ENCODE data around the gene ABCG4.
"Not testable (repeated sequence)": the region's sequence is repeated elsewhere in the genome, so short reads cannot be mapped to it uniquely, and the experiment has no call there.

ABCG4 gene

DNA sequence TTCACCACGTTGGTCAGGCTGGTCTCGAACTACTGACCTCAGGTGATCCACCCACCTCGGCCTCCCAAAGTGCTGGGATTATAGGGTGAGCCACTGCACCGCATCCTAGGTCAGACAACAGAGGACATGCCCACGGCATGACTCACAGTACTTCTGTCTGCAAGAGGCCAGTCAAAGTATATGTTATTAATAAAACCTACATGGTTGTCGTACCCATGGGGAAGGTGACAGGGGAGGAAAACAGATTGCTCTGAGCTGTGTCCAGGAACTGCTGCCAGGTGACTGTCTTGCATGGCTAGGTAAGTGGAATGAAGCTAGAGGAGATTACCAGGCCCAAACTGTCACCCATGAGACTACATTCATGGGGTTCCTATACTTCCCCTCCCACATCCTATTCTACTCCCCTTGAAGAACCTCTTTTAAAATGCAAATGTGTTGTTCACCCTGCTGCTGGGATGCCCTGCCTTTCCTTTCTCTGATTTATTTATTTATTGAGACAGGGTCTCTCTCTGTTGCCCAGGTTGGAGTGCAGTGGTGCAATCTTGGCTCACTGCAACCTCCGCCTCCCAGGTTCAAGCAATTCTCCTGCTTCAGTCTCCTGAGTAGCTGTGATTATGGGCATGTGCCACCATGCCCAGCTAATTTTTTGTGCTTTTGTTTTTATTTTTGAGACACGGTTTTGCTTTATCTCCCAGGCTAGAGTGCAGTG, 17.7 kb downstream of the ABCG4 start:
- H3K4me1 Mint-ChIP-seq = peaks cover 11% of the 10 kb centered on the region
- DNase-seq (ENCODE audit: low spot score in 2 of 2) = no peak

GRCh38 chr11:119167077-119167458, 18.2 kb downstream of the ABCG4 start:
- H3K9me3 Mint-ChIP-seq; H3K36me3 Mint-ChIP-seq (ENCODE audit: insufficient read depth); ATAC-seq (replicated peaks; ENCODE audit: extremely low read depth, poor library complexity, severe bottlenecking); H3K4me3 Mint-ChIP-seq; H3K27me3 Mint-ChIP-seq; DNase-seq (ENCODE audit: low spot score in 2 of 2); H3K27ac Mint-ChIP-seq (ENCODE audit: low read depth): not testable (repeated sequence)
- H3K4me1 Mint-ChIP-seq = peaks cover 11% of the 10 kb centered on the region

More for the DNA sequence above, 17.7 kb downstream of the ABCG4 start:
- no peaks in the 10 kb centered on the region for H3K36me3 Mint-ChIP-seq (ENCODE audit: insufficient read depth)
- H3K9me3 Mint-ChIP-seq = no peaks in the 10 kb centered on the region
- ATAC-seq (replicated peaks; ENCODE audit: extremely low read depth, poor library complexity, severe bottlenecking) = no peak
- no peaks in the 10 kb centered on the region for H3K27me3 Mint-ChIP-seq
- H3K4me3 Mint-ChIP-seq = no peak overlapping the region
- no peak overlapping the region for H3K27ac Mint-ChIP-seq (ENCODE audit: low read depth)

- peak overlapping the region; percentile 80 for H3K27ac Mint-ChIP-seq (ENCODE audit: low read depth)
- ATAC-seq (replicated peaks; ENCODE audit: extremely low read depth, poor library complexity, severe bottlenecking) (no peak), DNase-seq (ENCODE audit: low spot score in 2 of 2) (no peak)
- peaks cover 2% of the 10 kb centered on the region for H3K36me3 Mint-ChIP-seq (ENCODE audit: insufficient read depth)
- peaks cover 11% of the 10 kb centered on the region for H3K4me1 Mint-ChIP-seq
- H3K27me3 Mint-ChIP-seq = no peaks in the 10 kb centered on the region
- no peaks in the 10 kb centered on the region for H3K9me3 Mint-ChIP-seq
- H3K4me3 Mint-ChIP-seq = peak overlapping the region; percentile 87
Measured at GRCh38 chr11:119167933-119168332, 19.1 kb downstream of the ABCG4 start.

DNA sequence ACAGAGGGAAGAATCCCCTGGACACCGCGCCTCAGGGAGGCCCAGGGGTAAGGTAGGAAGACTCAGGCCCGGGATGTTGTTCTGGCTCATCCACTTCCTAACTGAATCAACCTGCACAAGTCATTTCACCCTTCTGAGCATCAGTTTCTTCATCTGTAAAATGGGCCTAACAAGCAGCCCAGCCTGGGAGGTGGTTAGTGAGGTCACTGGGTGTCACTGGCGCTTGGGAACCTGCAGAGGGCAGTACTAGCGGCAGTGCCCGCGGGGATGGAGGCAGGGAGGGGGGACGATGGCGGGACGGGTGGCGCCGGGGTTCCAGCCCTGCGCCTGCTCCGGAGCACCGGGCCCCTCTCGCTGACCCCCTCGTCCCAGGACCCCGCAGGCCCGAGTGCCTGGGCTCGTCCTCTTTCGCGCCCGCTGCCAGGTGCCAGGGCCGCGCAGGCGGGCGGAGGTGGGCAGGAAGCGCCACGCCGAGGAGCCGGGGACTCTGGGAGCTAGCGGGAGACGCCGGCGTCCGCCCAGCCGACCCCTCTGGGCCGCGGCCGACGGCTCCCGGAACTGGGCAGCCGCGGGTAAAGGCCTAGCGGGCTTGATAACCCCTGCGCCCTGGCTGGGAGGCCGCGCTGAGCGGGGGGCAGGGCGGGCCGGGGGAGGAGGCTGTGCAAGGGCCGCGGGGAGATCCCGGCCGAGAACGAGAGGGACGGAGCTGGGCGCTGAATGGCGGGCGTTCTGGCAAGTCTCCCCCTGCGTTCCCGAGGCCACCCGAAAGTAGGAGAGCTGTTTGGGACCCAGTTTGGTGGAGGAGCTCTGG, 19.8 kb downstream of the ABCG4 start, which contains the start of gene NLRX1:
Gene NLRX1, plus strand, starts transcription at position 255 of the 811 bp plus-strand sequence. CDS start 2,679 bp downstream, outside the sequence.
- Mint-ChIP-seq H3K4me1 (peaks cover 11% of the 10 kb centered on the region), H3K9me3 (no peaks in the 10 kb centered on the region), H3K27me3 (no peaks in the 10 kb centered on the region), H3K27ac (ENCODE audit: low read depth) (peak within 1 kb of the TSS; percentile 80), H3K4me3 (peak within 1 kb of the TSS; percentile 87), H3K36me3 (ENCODE audit: insufficient read depth) (peaks cover 2% of the 10 kb centered on the region)
- ATAC-seq (replicated peaks; ENCODE audit: extremely low read depth, poor library complexity, severe bottlenecking) (peak; percentile 97), DNase-seq (ENCODE audit: low spot score in 2 of 2) (peak; percentile 71)

DNA sequence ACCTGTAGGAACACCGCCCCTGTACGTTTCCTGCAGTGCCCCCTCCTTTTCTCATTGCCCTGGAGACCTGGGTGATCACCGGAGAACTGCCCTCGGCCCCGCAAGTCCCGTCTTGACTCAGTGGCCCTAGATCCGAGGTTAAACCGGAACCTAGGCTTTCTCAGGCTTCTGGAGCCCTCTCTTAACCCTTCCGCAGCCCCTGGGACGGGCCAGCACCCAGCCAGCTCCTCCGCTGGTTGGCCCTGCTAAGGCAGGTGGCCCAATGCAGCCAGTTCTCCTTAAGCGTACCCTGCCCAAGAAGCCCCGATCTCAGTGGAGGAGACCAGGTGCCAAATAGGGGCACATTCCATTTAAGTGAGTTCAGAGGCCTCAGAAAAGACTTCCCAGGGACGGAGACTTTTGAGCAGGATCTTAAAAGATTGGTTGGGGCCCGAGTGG, 20.4 kb downstream of the ABCG4 start:
- ATAC-seq (replicated peaks; ENCODE audit: extremely low read depth, poor library complexity, severe bottlenecking) (peak; percentile 21), DNase-seq (ENCODE audit: low spot score in 2 of 2) (no peak)
- H3K4me3 Mint-ChIP-seq = peak overlapping the region; percentile 87
- no peaks in the 10 kb centered on the region for H3K27me3 Mint-ChIP-seq
- peaks cover 11% of the 10 kb centered on the region for H3K4me1 Mint-ChIP-seq
- no peaks in the 10 kb centered on the region for H3K9me3 Mint-ChIP-seq
- peak overlapping the region; percentile 10 for H3K27ac Mint-ChIP-seq (ENCODE audit: low read depth)
- H3K36me3 Mint-ChIP-seq (ENCODE audit: insufficient read depth) = peaks cover 2% of the 10 kb centered on the region

DNA sequence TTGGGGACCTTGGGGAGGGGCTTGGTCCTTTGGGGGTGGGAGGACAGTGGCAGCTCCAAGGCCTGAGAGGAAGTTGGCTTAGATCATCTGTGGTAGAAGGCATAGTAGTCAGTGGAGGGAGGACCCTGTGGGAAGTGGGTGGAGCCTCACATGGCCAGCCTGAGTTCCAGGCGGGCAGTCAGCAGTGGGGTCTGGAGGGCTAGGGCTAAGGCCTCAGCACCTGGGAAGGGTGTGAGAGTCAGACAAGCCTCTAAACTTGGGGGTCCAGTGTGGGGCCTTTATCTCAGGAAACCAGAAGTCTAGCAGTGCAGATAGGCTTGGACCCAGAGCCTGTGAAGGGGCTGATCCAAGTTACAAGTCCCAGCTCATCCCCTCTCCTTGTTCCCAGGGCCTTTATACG, 23.7 kb downstream of the ABCG4 start:
- ATAC-seq (replicated peaks; ENCODE audit: extremely low read depth, poor library complexity, severe bottlenecking) = no peak
- no peaks in the 10 kb centered on the region for H3K27me3 Mint-ChIP-seq
- peaks cover 4% of the 10 kb centered on the region for H3K36me3 Mint-ChIP-seq (ENCODE audit: insufficient read depth)
- H3K27ac Mint-ChIP-seq (ENCODE audit: low read depth) = no peak overlapping the region
- H3K9me3 Mint-ChIP-seq = no peaks in the 10 kb centered on the region
- H3K4me1 Mint-ChIP-seq = peaks cover 11% of the 10 kb centered on the region
- DNase-seq (ENCODE audit: low spot score in 2 of 2) = no peak
- no peak overlapping the region for H3K4me3 Mint-ChIP-seq

DNA sequence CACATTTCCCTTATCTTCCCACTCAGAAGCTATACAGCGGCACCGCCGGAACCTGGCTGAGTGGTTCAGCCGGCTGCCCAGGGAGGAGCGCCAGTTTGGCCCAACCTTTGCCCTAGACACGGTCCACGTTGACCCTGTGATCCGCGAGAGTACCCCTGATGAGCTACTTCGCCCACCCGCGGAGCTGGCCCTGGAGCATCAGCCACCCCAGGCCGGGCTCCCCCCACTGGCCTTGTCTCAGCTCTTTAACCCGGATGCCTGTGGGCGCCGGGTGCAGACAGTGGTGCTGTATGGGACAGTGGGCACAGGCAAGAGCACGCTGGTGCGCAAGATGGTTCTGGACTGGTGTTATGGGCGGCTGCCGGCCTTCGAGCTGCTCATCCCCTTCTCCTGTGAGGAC, 24.6 kb downstream of the ABCG4 start:
- Mint-ChIP-seq H3K4me3 (no peak overlapping the region), H3K27ac (ENCODE audit: low read depth) (no peak overlapping the region), H3K36me3 (ENCODE audit: insufficient read depth) (peaks cover 4% of the 10 kb centered on the region), H3K9me3 (no peaks in the 10 kb centered on the region), H3K4me1 (peaks cover 11% of the 10 kb centered on the region), H3K27me3 (no peaks in the 10 kb centered on the region)
- no peak for DNase-seq (ENCODE audit: low spot score in 2 of 2)
- no peak for ATAC-seq (replicated peaks; ENCODE audit: extremely low read depth, poor library complexity, severe bottlenecking)

DNA sequence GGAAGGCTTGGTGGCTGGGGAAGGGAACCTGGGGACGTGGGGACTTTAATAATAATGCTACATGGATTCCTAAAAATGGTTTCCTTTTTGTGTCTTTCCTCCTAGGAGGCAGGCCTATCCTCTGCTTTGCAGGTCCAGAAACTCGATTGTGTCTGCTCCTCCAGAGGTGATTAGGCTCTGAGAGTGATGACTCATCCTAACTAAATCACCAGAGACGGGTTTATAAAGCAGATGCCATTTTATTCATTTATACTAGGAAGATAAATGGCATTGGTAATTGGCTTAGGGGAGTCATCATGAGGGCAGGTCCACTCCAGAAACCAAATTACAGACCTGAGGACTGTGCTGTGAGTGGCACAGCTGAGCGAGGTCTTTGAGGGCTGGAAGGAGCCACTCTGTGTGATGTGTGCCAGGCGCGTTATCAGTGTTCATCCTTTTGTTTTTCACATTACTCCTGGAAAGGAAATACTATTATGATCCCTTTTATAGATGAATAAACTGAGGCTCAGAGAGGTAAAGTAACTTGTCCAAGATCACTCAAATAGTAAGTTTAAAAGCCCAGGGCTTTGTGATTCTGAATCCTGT, 26.7 kb downstream of the ABCG4 start:
- no peak for ATAC-seq (replicated peaks; ENCODE audit: extremely low read depth, poor library complexity, severe bottlenecking)

GRCh38 chr11:119178166-119178680, 29.4 kb downstream of the ABCG4 start:
- Mint-ChIP-seq H3K27me3 (no peaks in the 10 kb centered on the region), H3K36me3 (ENCODE audit: insufficient read depth) (peaks cover 5% of the 10 kb centered on the region), H3K27ac (ENCODE audit: low read depth) (no peak overlapping the region), H3K9me3 (no peaks in the 10 kb centered on the region), H3K4me3 (no peak overlapping the region), H3K4me1 (no peaks in the 10 kb centered on the region)
- DNase-seq (ENCODE audit: low spot score in 2 of 2) (no peak), ATAC-seq (replicated peaks; ENCODE audit: extremely low read depth, poor library complexity, severe bottlenecking) (no peak)

More for the DNA sequence above, 26.7 kb downstream of the ABCG4 start:
- no peak for DNase-seq (ENCODE audit: low spot score in 2 of 2)
- Mint-ChIP-seq H3K9me3 (no peaks in the 10 kb centered on the region), H3K4me1 (no peaks in the 10 kb centered on the region), H3K27ac (ENCODE audit: low read depth) (no peak overlapping the region), H3K36me3 (ENCODE audit: insufficient read depth) (peaks cover 7% of the 10 kb centered on the region), H3K27me3 (no peaks in the 10 kb centered on the region), H3K4me3 (no peak overlapping the region)

- Mint-ChIP-seq H3K4me1 (no peaks in the 10 kb centered on the region), H3K9me3 (no peaks in the 10 kb centered on the region), H3K27me3 (no peaks in the 10 kb centered on the region), H3K27ac (ENCODE audit: low read depth) (no peak overlapping the region), H3K36me3 (ENCODE audit: insufficient read depth) (peaks cover 5% of the 10 kb centered on the region), H3K4me3 (no peak overlapping the region)
- DNase-seq (ENCODE audit: low spot score in 2 of 2) (no peak), ATAC-seq (replicated peaks; ENCODE audit: extremely low read depth, poor library complexity, severe bottlenecking) (no peak)
Measured at GRCh38 chr11:119179342-119179741, 30.5 kb downstream of the ABCG4 start.

- Mint-ChIP-seq H3K27me3 (no peaks in the 10 kb centered on the region), H3K9me3 (no peaks in the 10 kb centered on the region), H3K4me1 (no peaks in the 10 kb centered on the region), H3K4me3 (no peak overlapping the region), H3K27ac (ENCODE audit: low read depth) (no peak overlapping the region), H3K36me3 (ENCODE audit: insufficient read depth) (peaks cover 5% of the 10 kb centered on the region)
- DNase-seq (ENCODE audit: low spot score in 2 of 2) (no peak), ATAC-seq (replicated peaks; ENCODE audit: extremely low read depth, poor library complexity, severe bottlenecking) (no peak)
Measured at GRCh38 chr11:119179983-119180382, 31.1 kb downstream of the ABCG4 start.

DNA sequence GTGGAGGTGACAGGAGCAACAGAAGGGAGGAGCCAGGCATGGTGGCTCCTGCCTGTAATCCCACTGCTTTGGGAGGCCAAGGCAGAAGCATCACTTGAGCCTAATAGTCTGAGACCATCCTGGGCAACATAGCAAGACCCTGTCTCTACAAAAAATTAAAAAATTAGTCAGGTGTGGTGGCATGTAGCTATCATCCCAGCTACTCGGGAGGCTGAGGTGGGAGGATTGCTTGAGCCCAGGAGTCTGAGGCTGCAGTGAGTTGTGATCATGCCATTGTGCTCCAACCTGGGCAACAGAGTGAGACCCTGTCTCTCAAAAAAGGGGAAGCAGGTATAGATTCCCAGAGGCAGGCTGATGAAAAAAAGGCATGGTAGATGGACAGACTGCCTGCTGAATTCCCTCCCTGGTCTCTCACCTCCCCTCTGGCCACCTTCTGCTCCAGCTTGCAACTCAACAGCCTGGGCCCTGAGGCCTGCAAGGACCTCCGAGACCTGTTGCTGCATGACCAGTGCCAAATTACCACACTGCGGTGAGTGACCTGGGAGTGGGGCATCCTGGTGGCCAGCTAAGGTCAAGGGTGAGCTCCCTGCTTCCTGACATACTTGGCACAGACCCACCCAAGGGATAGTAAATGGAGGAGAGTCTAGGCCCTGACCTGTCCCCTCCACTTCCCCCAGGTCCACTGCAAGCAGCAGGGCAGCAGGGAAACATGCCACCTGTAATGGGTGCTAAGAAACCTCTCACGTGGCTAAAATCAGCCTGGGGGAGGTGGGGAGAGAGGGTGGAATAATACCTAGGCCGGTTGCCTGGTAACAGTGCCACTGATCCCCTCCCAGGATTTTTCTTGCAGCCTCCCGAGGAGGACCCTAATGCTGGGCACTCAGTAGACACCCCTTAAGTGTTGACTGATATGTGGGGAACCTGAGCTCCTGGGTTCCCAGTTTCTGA, 32.2 kb downstream of the ABCG4 start:
- H3K4me3 Mint-ChIP-seq = no peak overlapping the region
- H3K36me3 Mint-ChIP-seq (ENCODE audit: insufficient read depth) = peaks cover 5% of the 10 kb centered on the region
- peaks cover 9% of the 10 kb centered on the region for H3K27me3 Mint-ChIP-seq
- H3K9me3 Mint-ChIP-seq = no peaks in the 10 kb centered on the region
- ATAC-seq (replicated peaks; ENCODE audit: extremely low read depth, poor library complexity, severe bottlenecking) (no peak), DNase-seq (ENCODE audit: low spot score in 2 of 2) (no peak)
- H3K4me1 Mint-ChIP-seq = no peaks in the 10 kb centered on the region
- no peak overlapping the region for H3K27ac Mint-ChIP-seq (ENCODE audit: low read depth)

All from central memory CD8-positive, alpha-beta T cell (primary cell).